NCI-H1694 (cell line): Measurements from ENCODE around the gene PHLPP1.

Source experiments
- DNase-seq: peaks from one replicate; lab custom pipeline; 2025; lab: John Stamatoyannopoulos, UW

Gene PHLPP1

DNA sequence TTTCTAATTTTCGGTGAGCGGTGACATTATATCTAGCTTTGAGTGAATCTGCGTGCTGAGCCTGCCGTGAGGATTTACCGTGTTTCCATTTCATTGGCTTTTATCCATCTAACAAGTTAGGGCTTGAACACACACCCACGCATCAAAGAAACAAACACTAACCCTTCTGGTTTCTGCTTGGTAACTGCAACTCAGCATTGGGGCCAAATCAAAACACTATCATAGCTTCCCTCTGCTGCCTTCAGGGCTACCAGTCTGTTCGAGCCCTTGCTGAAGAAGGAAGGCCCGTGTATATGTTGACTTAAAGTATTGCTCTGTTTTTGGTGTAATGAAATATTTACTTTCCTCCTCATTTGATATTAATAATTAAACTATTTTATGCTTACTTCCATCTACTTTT, 227.2 kb downstream of the PHLPP1 start:
- peak; percentile 39 for DNase-seq

DNA sequence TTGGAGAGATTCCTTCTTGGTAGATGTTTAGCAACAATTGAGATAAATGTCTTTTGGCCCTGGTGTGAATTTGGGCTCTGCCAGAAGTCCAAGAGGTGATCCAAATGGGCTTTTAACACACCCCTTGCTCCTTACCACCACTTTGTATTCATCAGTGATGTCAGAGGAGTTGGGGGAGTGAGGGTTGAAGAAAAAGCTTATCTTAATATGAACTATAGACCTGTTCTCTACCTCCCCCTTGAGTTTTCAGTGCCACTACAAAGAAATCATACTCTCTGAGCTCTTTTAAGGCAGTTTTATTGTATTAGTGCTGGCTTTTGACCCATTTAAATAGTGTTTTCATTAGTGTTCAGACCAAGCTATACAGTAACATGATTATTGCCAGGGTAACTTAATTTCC, 229.1 kb downstream of the PHLPP1 start:
- no peak for DNase-seq

DNA sequence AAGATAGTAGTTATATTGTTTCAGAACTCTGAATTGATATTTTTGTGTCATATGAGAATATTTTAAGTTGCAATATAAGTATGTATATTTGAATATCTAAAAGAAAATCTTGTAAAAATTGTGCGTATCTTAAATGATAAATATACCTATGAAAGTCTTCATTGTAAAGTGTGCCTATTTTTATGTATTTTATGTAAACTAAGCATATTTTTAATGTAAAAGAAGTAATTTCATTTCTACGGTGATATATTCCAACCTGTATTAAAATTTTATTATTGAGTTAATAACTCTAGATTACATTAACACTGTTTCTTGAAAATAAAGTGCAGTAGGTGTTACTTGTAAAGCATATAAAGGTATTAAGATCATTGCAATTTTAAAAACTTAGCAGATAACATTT, 233.4 kb downstream of the PHLPP1 start:
- no peak for DNase-seq

DNA sequence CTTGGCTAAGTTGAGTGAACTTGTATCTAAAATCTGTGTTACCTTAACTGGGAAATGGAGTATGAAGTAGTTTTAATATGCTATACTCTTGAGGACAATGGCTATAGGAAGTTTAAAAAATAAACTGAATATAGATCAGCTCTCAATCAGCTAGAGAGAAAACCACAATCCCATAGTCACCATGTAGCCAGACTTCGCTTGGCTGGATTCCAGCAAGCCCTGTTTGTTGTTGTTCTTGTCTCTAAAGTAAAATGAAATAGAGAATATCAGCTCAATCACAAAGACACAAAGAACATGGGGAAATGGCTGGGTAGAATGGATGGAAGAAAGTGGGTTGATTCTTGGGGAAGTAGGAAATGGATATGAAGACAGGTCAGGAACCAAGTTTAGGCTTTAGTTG, 234.9 kb downstream of the PHLPP1 start:
- DNase-seq, result no peak

DNA sequence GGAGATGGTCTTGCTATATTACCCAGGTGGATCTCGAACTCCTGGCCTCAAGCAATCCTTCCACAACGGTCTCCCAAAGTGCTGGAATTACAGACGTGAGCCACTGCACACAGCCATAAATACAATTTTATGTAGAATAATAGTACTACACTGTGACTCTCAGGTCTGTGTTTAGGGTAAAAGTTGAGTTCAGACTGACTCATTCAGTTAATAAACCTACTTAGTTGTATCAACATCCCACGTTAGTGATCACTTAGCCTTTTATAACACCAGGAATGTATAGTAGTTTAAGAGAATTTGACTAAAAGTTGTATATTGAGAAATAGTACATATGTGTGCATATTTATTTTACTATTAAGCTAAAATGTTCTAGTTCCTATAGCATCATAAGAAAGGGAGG, 237.5 kb downstream of the PHLPP1 start:
- no peak for DNase-seq

DNA sequence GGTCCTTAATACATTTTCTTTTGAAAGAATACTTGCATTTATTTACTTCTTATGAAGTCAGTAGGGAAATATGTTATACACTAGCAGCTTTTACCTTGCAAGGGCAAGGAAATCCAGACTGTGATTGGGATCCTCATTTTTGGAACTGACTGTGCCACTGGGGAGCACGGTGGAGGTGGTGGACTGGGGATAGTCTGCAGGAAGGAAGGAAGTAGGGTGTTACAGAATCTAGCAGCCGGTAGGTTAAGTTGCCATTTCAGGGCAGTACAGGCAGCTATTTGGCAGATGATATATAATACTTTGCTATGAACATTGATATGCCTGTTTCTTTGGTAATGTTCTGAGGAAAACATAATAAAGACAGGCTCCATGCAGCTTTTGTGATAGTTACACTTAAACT, 238.3 kb downstream of the PHLPP1 start:
- no peak for DNase-seq

DNA sequence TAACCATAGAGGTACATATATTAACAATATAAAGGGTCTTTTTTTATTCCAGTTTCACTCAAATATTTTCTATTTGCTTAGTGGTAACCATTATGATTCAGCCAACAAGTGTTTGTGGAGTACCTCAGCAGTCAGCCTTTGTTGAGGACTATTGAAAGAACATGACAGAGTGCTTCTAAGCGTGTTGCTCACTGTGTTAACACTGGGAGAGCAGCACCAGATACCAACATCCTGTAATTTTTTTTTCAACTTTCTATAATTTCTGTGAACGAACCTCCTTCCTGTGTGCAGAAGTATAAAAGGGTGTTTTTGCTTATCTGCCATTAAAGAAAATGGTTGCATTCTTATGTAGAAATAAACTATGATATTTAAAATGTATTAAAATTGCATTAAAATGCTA, 239.0 kb downstream of the PHLPP1 start:
- DNase-seq, result no peak

DNA sequence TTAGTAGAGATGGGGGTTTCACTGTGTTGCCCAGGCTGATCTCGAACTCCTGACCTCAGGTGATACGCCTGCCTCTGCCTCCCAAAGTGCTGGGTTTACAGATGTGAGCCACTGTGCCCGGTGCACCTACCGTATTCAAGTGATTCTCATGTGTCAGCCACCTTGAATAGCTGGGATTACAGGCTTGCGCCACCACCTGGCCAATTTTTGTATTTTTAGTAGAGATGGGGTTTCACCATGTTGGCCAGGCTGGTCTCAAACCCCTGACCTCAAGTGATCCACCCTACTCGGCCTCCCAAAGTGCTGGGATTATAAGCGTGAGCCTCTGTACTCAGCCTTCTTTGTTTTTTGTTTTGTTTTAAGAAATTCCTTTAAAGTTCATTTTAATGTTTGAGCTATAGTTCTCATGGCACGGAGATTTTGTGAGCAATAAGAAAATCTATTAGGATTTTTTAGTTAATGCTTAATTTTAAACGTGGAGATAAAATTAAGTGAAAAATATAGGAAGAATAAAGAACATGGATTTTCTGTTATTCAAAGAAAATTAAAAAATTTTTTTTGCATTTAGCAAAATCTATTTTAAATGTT, 242.6 kb downstream of the PHLPP1 start:
- no peak for DNase-seq

DNA sequence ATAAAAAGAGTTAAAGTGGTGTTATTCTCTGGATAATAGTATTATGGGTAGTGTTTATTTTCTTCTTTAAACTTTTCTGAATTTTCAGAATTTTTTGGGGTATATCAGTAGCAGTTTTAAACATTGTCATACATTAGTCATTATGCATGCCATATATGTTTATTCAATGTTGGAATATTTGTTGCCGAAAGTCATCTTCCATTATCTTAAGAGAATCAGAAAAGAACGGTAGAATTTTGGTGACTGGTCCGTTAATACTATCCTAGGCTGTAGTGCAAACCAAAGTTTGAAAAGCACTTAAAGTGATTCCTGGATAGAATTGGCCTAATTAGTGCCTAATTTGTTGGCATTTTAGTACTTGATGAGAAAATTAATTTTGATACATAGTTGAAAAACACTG, 244.1 kb downstream of the PHLPP1 start:
- no peak for DNase-seq

DNA sequence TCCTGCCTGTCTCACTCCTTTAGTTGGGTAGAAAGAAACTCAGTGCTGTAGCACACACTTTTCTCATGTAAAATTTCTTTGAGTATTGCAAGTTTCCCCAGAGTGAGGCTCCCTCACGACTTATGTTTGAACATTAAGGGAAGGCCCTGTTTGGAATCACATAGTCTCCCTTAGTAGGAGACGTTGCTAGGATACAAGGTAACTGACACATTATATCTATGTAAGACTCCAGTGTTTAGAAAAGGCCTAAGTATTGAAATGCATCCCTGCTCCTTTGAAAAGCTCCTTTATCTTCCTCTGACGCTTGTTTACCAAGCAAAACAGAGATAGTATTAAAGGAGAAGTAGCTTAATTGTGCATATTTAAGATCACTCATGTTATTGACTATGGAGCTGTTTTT, 248.2 kb downstream of the PHLPP1 start:
- no peak for DNase-seq

DNA sequence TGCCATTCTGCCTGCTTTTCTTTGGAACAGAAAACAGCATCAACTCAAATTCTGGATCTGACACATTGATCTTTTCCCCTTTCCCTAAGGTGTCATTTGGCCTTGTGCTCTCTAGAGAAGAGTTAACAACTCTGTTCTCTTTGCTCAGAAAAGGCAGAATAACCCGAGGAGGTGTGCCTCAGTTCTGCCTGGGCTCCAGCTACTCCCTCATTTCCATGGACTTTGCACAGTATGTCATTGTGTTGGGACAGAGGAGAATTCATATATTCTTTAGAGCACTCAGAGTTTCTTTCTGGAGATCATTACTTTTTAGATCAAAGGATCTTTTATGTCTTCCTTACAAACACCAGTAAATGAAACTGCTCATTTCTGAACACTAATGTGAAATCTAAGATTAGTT, 249.1 kb downstream of the PHLPP1 start:
- DNase-seq, result no peak

DNA sequence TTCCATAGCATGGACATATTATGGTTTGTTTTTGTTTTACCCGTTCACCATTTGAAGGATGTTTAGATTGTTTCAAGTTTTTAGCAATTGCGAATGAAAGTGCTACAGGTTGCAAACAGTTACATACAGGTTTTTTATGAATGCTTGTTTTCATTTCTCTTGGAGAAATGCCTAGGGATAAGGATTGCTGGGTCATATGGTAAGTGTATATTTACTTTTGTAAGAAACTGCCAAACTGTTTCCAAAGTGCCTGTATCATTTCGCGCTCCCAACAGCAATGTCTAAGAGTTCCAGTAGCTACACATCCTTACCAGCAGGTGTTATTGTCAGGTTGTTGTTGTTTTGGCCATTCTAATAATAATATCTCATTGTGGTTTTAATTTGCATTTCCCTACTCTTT, 251.7 kb downstream of the PHLPP1 start:
- no peak for DNase-seq

DNA sequence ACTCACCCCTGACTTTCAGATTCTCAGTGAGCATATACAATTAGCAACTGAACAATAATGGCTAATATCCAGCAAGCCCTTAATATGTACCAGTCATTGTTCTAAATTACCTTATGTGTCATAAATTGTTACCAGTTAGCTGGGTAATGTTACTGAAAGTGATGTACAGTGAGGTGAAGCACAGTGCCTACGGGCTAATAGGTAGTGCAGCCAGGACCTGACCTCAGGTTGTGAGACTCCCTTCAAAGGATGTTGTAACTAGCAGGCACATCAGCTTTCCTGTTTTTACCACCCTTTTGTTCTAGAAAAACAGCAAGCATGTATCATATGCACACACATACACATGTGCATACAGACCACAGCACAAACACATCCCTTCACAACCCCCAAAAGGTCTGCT, 258.3 kb downstream of the PHLPP1 start:
- DNase-seq, result no peak

DNA sequence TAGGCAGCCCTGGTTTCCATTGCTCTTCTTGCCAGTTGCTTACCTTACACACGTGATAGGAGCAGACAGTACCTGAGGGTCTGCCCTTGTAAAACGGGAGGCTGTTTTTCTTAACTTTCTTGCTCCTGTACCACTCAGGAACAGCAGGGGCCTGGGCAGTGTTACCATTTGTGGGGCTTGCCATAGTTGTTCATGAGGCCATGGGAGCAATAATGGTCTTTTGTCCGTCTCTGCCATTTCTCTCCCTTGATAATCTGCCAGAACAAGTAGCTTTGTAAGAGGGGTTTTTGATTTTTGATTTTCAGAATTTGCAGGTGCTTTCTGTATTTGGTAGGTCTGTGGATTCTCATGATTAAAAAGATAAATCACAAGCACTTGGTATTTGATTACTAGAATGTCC, 259.0 kb downstream of the PHLPP1 start:
- DNase-seq, result no peak

DNA sequence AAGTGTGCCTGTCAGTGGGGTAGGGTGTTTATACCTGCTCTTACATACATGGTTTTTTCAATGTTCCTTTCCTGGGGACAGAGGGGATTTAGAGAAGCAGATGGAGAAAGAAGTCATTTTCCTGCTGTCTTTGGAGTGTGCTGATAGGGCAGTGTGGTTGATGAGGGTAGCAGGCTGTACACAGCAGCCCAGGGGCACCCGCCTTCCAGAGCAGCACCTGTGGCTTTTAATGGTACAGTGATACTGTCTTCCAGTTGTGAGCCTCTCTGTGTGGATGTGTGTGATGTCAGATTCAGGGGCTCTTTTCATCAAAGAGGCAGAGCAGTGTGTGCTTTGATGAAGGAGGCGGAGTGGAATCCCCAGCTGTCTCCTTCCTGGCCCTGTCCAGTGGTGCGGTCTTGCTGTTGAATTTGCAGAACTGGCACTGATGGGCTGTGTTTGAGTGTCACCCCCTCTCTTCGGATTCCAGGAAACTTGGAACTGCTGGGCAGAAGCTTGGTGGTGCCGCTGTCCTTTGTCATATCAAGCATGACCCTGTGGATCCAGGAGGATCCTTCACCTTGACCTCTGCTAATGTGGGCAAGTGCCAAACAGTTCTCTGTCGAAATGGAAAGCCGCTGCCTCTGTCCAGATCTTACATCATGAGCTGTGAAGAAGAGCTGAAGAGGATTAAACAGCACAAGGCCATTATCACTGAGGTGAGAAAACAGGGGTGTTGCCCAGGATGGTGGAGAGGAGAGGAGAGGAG, 259.8 kb downstream of the PHLPP1 start:
- no peak for DNase-seq

DNA sequence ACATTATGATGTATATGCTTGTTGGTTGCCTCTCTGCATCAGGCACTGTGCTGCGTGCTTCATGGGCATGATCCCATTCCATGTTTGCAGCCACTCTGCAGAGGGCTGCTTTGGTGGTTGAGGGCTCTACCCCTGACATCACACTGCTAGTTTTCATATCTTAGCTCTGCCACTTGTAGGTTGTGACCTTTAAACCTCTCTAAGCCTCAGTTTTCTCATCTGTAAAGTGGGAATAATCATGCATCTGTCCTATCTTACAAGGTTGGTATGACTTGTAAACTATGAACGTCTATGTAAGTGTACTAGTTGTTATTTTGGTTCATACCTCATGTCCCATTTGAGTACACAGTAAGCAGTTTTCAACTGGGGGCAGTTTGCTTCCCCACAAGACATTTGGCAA, 260.4 kb downstream of the PHLPP1 start:
- DNase-seq, result no peak

DNA sequence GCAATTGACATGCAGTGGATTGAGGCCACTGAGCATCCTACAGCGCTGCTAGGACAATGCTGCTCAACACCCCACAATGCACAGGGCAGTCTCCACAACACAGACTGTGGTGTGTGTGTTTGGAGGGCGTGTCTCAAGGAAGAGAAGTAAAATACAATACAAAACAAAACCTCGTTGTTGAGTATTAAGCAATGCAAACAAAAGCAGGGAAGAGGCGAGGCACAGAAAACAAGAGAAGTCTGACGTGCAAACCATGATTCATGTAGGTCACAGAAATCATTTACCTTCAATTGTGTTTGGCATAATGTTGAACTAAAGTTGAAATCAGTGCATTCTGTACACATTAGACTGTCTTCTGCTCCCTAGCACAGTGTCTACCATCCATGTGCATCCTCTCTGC, 260.9 kb downstream of the PHLPP1 start:
- DNase-seq, result no peak

DNA sequence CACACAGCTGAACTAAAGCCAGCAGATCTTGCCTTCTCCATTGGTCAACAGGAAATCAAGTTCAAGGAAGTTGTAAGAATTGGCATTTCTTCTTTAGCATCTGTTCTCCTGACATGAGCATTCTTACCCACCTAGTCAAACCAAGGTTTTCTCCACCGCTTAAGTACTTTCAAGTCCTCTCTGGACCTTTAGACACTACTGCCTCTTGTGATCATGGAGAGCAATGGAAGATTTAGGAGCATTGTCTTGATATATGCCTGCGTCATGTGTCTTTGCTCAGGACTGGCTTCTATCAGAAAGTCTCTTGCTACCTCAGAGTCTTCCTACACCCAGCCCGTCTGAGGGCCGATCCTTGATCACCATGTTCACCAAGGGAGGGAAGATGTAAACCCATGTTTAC, 262.2 kb downstream of the PHLPP1 start:
- DNase-seq, result no peak

DNA sequence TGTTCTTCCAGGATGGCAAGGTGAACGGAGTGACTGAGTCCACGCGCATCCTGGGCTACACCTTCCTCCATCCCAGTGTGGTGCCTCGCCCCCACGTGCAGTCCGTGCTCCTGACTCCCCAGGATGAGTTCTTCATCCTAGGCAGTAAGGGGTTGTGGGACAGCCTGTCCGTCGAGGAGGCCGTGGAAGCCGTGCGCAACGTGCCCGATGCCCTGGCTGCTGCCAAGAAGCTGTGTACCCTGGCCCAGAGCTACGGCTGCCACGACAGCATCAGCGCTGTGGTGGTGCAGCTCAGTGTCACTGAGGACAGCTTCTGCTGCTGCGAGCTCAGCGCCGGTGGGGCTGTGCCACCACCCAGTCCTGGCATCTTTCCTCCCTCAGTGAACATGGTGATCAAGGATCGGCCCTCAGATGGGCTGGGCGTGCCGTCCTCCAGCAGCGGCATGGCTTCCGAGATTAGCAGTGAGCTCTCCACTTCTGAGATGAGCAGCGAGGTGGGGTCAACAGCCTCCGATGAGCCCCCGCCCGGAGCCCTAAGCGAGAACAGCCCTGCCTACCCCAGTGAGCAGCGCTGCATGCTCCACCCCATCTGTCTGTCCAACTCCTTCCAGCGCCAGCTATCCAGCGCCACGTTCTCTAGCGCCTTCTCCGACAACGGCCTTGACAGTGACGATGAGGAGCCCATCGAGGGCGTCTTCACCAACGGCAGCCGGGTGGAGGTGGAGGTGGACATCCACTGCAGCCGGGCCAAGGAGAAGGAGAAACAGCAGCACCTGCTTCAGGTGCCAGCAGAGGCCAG, 263.1 kb downstream of the PHLPP1 start:
- no peak for DNase-seq

DNA sequence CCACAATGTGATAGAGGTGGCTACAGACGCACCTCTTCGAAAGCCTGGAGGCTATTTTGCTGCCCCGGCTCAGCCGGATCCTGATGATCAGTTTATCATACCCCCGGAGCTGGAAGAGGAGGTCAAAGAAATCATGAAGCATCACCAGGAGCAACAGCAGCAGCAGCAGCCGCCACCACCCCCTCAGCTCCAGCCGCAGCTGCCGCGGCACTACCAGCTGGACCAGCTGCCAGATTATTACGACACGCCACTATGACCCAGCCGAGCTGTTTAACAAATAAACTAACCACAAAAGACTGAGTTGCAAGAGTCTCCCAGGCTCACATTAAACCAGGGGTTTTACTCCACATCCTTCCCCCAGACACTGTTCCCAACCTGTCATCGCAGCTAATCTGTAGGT, 263.8 kb downstream of the PHLPP1 start:
- DNase-seq, result peak; percentile 44

DNA sequence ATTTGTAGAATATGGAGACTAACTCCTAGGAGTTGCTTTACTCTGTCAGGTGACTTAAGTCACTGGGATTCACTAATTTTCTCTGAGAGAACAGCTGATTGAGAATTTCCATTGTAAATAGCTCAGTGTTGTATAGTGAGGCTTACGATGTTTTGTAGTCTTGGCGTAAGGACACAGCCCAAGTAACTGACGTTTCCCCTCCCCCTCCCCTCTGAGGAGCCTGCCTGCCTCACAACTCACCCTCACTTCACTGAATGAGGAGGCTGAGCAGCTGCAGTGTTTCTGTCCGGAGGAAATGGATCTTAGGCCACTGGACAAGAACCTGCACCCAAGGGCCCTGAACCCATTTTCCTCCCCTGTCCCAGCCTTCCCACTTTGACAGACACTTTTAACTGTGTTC, 264.6 kb downstream of the PHLPP1 start:
- no peak for DNase-seq

DNA sequence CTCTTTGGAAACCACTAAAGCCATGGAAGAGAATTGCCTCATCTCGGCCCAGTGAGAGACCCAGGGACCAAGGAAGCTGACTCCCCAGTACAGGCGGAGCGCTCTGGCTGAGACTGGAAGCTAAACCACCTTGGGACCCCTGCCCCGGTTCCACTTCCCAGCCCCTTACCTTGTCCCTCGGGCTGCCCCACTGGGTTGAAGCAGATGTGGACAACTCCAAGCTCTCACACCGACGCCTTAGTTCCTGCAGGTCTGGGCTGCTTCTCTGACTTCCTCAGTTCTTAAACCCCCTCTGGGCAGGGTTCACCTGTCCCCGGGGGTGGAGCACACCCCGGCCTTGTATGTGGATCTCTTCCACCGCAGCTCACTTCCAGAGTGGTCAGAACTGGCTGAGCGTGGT, 266.2 kb downstream of the PHLPP1 start:
- no peak for DNase-seq

DNA sequence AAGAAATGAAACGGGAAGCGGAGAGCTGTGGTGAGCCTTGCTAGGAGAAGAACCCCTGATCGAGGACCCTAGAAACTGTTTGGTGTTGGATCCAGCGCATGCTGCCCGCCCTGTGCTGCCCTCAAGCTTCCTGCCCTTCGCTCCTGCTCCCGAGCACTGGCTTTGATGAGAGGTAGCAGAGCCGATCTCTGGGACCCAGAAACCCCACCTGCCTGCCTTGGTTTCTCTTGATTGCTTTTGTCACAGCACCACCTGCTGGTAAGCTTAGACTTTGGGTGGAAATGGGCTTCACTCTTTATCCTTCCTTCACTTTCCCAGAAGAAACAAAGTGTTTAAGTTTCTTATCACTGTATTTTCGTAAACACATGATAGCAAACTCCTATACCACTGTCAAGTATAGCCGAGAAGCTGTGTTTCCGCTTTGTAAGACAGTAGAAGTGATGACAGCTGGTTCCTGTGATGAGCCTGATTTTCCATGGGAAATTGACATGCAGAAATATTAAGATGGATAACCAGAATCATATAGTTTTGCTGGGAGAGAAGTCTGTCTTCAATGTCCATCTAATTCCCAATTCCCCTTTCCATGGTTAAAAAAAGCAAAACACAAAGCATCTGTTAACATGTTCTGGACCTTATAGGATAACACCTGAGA, 267.4 kb downstream of the PHLPP1 start:
- DNase-seq, result peak; percentile 37
